Duodenal mucosa (tissue), 2 donors: Measurements from ENCODE around the gene CREG1.

Source experiments
- H3K27ac ChIP-seq: one replicate; pipeline ENCODE4 v1.7.0; 2013; ENCODE audit warnings: low read depth, low read length
- H3K27me3 ChIP-seq, 2 donors: one replicate each; pipeline ENCODE4 v1.7.0; 2013; ENCODE audit warnings: low read length in 2 of 2, control low read depth in 1 of 2; ENCODE audit not compliant: insufficient read depth in 2 of 2, control insufficient read depth in 1 of 2
- H3K36me3 ChIP-seq, 2 donors: one replicate each; pipeline ENCODE4 v1.7.0; 2013; ENCODE audit warnings: low read length in 2 of 2, control low read depth in 1 of 2; ENCODE audit not compliant: insufficient read depth in 2 of 2, control insufficient read depth in 1 of 2
- H3K4me1 ChIP-seq, 2 donors: one replicate each; pipeline ENCODE4 v1.7.0; 2013; ENCODE audit warnings: low read length in 2 of 2, control low read depth in 1 of 2; ENCODE audit not compliant: insufficient read depth in 2 of 2, control insufficient read depth in 1 of 2
- H3K4me3 ChIP-seq, 2 donors: one replicate each; pipeline ENCODE4 v1.7.0; 2013; ENCODE audit warnings: low read length in 2 of 2, low read depth in 1 of 2
- H3K9ac ChIP-seq, 2 donors: one replicate each; pipeline ENCODE4 v1.7.0; 2013; ENCODE audit warnings: low read length in 2 of 2, low read depth in 1 of 2
- H3K9me3 ChIP-seq, 2 donors: one replicate each; pipeline ENCODE4 v1.7.0; 2013; ENCODE audit warnings: low read length in 2 of 2, control low read depth in 1 of 2; ENCODE audit not compliant: control insufficient read depth in 1 of 2

CREG1 gene

GRCh38 chr1:167548059-167548932 is 5.3 kb downstream of the CREG1 start:
- H3K36me3 ChIP-seq, result peaks cover 9 to 31% of the 10 kb centered on the region in 2 donors
- H3K9me3 ChIP-seq, result no peaks in the 10 kb centered on the region
- H3K27me3 ChIP-seq, result no peaks in the 10 kb centered on the region
- H3K9ac ChIP-seq, result no peak overlapping the region
- no peak overlapping the region for H3K27ac ChIP-seq
- no peak overlapping the region for H3K4me3 ChIP-seq
- peaks cover 15 to 24% of the 10 kb centered on the region in 2 donors for H3K4me1 ChIP-seq

GRCh38 chr1:167546935-167547334 is 6.6 kb downstream of the CREG1 start:
- Histone ChIP-seq H3K4me1 (peaks cover 10 to 26% of the 10 kb centered on the region in 2 donors), H3K4me3 (no peak overlapping the region), H3K36me3 (peaks cover 9 to 31% of the 10 kb centered on the region in 2 donors), H3K27me3 (no peaks in the 10 kb centered on the region), H3K27ac (no peak overlapping the region), H3K9me3 (no peaks in the 10 kb centered on the region), H3K9ac (no peak overlapping the region)

- Histone ChIP-seq H3K27ac (no peak overlapping the region), H3K9me3 (no peaks in the 10 kb centered on the region), H3K36me3 (peaks cover 9 to 31% of the 10 kb centered on the region in 2 donors), H3K4me1 (peaks cover 10 to 23% of the 10 kb centered on the region in 2 donors), H3K9ac (no peak overlapping the region), H3K4me3 (no peak overlapping the region), H3K27me3 (no peaks in the 10 kb centered on the region)
These were observed 8.2 kb downstream of the CREG1 start for GRCh38 chr1:167545349-167545748.

- H3K27me3 ChIP-seq, result no peaks in the 10 kb centered on the region
- H3K9ac ChIP-seq, result no peak overlapping the region
- H3K4me1 ChIP-seq, result peaks cover 10 to 23% of the 10 kb centered on the region in 2 donors
- H3K27ac ChIP-seq, result no peak overlapping the region
- peaks cover 9 to 31% of the 10 kb centered on the region in 2 donors for H3K36me3 ChIP-seq
- H3K9me3 ChIP-seq, result no peaks in the 10 kb centered on the region
- no peak overlapping the region for H3K4me3 ChIP-seq
These were observed 9.0 kb downstream of the CREG1 start for GRCh38 chr1:167544447-167545093.

- no peak overlapping the region for H3K9ac ChIP-seq
- no peak overlapping the region for H3K27ac ChIP-seq
- H3K9me3 ChIP-seq, result no peaks in the 10 kb centered on the region
- H3K27me3 ChIP-seq, result no peaks in the 10 kb centered on the region
- H3K36me3 ChIP-seq, result peaks cover 9 to 31% of the 10 kb centered on the region in 2 donors
- peaks cover 10 to 26% of the 10 kb centered on the region in 2 donors for H3K4me1 ChIP-seq
- H3K4me3 ChIP-seq, result no peak overlapping the region
These were observed 10.2 kb downstream of the CREG1 start for GRCh38 chr1:167543199-167543990.

- Histone ChIP-seq H3K4me3 (no peak overlapping the region), H3K27me3 (no peaks in the 10 kb centered on the region), H3K9ac (no peak overlapping the region), H3K36me3 (peaks cover 9 to 28% of the 10 kb centered on the region in 2 donors), H3K4me1 (peaks cover 10 to 26% of the 10 kb centered on the region in 2 donors), H3K9me3 (no peaks in the 10 kb centered on the region), H3K27ac (no peak overlapping the region)
These were observed 11.2 kb downstream of the CREG1 start for GRCh38 chr1:167542109-167543032.

GRCh38 chr1:167541610-167542009 is 12.0 kb downstream of the CREG1 start:
- peaks cover 9 to 21% of the 10 kb centered on the region in 2 donors for H3K36me3 ChIP-seq
- H3K27ac ChIP-seq, result no peak overlapping the region

GRCh38 chr1:167541003-167541402 is 12.6 kb downstream of the CREG1 start:
- no peaks in the 10 kb centered on the region for H3K9me3 ChIP-seq
- H3K36me3 ChIP-seq, result peaks cover 7 to 18% of the 10 kb centered on the region in 2 donors
- no peak overlapping the region for H3K9ac ChIP-seq
- H3K27ac ChIP-seq, result no peak overlapping the region
- no peak overlapping the region for H3K4me3 ChIP-seq
- no peaks in the 10 kb centered on the region for H3K27me3 ChIP-seq
- H3K4me1 ChIP-seq, result peaks cover 10 to 26% of the 10 kb centered on the region in 2 donors

More at GRCh38 chr1:167541610-167542009, 12.0 kb downstream of the CREG1 start:
- Histone ChIP-seq H3K4me1 (peaks cover 10 to 26% of the 10 kb centered on the region in 2 donors), H3K4me3 (no peak overlapping the region), H3K9me3 (no peaks in the 10 kb centered on the region), H3K9ac (no peak overlapping the region), H3K27me3 (no peaks in the 10 kb centered on the region)

- Histone ChIP-seq H3K4me1 (peaks cover under 1 to 15% of the 10 kb centered on the region in 2 donors), H3K36me3 (no peaks in the 10 kb centered on the region), H3K27ac (no peak overlapping the region), H3K9me3 (no peaks in the 10 kb centered on the region), H3K4me3 (no peak overlapping the region), H3K9ac (no peak overlapping the region), H3K27me3 (no peaks in the 10 kb centered on the region)
These were observed 14.9 kb downstream of the CREG1 start for GRCh38 chr1:167538657-167539056.
